Activated CD8-positive, alpha-beta memory T cell treated with anti-CD3 and anti-CD28 coated beads, Interleukin-2, amount 50 U/mL, for 24 hours (primary cell): ENCODE data around the gene FMNL2.

ENCODE experiments used
- DNase-seq: peaks from one replicate; pipeline ENCODE4 v3.0.0-alpha.2; 2020; ENCODE audit errors: extremely low read depth

Gene FMNL2

DNA sequence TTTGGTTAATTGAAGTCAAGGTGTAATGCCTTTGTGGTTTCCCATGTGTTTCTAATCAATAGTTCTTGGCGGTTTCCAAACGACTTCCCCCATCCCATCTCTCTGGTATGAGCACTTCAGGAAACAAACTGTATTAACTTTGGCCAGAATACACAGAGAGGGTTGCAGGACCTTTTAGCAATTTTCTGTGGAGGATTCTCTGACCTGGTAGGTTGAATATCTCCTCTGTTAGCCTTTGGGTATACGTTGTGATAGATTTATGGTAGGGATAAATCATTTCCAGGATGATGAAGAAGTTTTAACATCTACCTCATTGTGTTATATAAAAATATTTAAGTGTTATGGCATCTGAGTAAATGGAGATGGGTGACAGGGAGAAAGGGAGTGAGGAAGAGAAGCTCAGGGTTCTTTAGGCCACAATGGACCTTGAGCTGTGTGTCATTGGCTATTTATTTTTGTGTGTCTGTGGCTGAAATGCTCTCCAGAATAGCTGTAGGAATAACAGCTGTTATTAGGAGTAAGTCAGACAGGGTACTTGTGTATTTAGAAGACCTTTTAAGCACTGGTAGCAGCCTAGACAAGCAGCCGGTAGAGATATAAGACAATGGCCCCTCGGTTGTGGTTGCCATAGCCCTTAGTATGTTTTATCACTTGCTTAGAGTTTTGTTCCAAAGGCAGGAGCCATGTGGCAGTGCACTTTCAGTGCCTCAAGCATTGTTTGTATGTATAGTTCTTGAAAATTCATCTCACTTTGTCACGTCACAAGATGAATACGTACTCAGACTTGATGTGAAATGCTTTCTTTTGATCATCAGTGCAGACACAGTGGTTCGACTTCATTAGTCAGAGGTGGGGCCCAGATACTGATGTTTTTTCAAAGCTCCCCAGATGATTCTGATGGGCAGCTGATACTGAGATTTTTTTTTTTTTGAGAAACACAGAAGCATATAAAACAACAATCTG is 91.1 kb downstream of the FMNL2 start:
- DNase-seq: no peak

DNA sequence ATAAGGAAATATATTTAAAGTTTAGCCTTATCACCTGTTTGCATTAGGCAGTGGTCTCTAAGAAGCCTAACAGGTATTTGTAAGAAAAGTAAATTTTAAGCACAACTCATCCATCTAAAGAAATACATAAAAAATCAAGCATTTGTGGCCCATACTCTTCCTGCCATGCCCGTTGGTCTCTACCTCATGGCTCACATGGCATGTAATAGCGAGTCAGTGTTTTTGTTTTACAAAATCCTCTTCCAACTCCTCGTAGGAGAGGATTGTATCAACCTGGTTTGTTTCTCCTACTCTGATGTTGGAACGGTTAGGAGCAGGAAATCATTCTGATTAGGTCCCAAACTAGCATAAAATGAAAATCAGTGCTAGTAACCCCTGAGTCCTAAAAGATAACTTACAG is 91.8 kb downstream of the FMNL2 start:
- no peak for DNase-seq

DNA sequence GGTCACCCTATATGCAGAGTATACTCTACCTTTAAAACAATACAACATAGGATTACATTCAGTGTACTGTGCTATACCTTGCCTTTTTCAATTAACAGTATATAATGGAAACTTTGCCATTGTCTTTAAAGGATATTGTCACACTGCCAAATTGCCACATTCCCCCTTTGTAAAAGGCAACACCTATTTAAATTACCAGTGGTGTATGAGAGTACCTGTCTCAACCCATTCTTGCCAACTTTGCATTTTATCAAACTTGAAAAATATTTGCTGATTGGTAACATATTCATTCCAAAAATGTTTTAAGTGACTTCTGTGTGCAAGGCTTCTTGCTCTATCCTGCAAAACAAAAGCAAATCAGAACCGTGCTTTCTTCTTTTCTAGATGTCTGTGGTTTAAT is 92.9 kb downstream of the FMNL2 start:
- no peak for DNase-seq

DNA sequence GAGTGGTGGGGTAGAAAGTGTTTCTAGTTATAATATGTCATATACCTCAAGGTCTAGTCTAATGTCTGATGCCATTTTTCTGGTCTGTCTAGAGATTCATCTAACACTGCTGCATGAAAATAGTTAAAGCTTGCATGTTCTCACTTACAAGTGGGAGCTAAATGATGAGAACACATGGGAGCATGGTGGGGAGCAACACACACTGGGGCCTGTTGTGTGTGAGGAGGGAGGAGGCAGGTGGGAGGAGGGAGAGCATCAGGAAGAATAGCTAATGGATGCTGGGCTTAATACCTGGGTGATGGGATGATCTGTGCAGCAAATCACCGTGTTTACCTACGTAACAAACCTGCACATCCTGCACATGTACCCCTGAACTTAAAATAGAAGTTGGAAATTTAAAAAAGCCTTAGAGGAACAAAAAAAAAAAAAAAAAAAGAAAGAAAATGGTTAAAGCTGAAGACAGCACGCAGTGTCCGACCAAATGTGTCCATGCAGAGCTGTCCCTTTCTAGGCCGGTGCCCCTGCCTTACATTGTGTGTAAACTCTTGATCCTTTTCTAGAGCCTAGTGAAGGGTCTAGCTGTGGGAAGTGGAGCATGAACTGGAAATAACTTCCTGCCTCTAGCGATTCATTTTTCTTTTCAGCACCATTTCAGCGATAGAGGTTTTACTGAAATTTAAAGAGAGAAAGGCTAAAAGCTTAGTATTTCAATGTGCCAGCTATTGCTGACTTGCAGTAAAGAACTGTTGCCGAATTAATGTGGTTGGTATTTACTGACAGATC is 94.0 kb downstream of the FMNL2 start:
- no peak for DNase-seq

DNA sequence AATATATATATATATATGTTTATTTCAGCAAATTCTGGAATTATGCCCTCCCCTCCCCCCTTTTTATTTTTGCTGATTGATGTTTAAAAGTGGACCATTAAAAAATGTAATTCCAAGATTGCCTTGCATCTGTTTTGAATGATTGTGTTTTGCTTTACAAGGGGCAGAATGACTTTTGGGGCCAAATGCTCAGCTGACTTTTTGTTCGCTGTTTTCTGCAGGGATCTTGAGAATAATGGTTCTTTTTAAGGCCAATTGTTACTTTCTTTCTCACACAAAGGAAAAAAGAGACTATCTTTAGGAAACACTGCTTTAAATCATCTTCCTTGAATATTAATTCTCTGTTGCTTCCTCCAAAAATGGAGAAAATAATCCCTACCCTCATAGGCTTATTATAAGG is 95.9 kb downstream of the FMNL2 start:
- DNase-seq: no peak

DNA sequence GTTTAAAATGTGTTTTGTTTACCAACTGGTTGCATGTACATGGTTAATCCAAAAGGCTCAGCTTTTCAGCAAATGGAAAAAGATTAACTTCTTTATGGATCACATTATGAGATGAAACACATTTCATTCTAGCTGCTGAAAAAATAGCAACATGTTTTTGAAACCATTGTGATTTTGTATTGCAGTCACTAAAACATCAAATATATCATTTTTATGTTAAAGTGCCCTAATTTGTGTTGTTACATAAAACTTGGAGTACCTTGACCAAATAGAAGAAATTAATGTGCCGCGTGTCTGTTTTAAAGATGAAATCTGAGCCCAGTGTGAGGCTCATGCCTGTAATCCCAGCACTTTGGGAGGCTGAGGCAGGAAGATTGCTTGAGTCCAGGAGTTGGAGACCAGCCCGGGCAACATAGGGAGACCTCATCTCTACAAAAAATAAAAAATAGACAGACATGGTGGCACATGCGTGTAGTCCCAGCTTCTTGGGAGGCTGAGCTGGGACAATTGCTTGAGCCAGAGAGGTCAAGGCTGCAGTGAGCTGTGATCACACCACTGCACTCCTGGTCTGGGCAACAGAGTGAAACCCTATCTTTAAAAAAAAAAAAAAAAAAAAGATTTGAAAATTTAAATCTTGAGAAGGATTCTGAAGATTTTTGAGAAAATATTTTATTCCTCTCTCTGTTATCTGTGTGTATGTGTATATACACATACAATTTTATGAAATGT is 96.6 kb downstream of the FMNL2 start:
- no peak for DNase-seq

DNA sequence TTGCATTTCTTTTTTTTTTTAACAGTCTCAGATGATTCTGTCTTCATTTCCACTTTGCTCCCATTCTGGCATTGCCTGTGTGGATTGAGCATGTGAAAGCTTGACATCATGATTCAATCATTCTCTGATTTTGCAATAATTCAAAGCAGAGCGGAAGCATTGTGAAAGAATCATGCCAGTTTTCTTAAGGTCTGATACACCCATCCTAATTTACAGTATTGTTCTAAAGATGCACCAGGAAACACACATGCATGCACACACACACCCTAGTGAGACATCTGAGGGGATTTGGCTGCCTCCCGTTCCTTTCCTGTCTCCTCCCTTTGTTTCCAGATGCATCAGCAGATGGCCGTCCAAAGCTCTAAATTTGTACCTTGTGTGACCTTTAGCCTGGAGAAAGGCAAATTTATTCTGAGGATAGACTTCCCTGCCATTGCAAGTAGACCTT is 97.3 kb downstream of the FMNL2 start:
- no peak for DNase-seq

DNA sequence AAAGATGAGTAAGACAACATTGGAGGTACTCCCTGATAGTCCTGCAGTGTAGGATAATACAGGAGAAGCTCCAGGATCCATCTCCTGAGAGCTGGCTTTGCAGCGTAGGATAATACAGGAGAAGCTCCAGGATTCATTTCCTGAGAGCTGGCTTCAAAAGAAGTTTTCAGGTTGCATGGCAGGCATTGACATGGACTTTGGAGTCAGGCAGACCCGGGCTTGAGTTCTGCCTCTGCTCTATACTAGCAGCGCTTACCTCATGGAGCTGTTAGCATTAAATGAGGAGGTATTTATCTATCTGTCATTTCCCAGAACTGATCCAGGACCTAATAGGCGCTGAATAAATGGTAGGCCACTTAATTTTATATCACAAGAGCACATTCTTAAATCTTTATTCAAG is 97.8 kb downstream of the FMNL2 start:
- no peak for DNase-seq

DNA sequence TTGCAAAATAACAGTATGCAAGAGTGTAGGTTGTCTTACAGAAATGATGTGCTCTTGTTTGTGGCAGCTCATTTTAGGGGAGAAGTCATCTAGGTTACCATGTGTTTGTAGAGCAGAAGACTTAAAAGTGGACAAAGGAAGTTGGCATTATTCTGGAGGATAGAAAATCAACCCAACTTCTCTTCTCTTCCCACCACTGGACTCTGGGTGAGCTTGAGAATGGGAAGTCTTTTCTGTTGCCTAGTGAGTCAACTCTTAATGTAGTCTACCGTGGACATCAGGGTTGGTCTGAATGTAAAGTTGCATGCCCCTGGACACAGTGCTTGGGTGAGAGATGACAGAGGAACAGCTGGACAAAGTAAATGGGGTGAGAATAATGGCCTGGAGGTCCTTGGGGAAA is 98.3 kb downstream of the FMNL2 start:
- DNase-seq: no peak

DNA sequence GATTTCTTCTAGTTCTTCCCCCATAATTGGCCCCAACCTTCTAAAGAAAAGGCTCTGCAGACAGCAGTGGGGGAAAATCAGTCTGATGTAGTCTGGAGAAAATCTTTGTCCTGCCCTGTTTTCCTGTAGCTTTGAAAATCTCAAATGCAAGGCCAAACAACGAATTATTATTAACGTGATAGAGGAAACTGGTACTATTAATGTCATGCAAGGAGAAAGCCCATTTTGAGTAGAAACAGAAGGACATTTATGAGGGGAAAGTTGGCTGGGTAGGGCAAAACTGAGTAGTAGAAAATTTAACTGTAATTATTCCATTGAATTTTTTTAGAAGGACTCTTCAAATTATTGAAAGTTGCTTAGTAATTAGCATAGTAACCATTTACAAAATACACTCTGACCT is 98.8 kb downstream of the FMNL2 start:
- DNase-seq: no peak

DNA sequence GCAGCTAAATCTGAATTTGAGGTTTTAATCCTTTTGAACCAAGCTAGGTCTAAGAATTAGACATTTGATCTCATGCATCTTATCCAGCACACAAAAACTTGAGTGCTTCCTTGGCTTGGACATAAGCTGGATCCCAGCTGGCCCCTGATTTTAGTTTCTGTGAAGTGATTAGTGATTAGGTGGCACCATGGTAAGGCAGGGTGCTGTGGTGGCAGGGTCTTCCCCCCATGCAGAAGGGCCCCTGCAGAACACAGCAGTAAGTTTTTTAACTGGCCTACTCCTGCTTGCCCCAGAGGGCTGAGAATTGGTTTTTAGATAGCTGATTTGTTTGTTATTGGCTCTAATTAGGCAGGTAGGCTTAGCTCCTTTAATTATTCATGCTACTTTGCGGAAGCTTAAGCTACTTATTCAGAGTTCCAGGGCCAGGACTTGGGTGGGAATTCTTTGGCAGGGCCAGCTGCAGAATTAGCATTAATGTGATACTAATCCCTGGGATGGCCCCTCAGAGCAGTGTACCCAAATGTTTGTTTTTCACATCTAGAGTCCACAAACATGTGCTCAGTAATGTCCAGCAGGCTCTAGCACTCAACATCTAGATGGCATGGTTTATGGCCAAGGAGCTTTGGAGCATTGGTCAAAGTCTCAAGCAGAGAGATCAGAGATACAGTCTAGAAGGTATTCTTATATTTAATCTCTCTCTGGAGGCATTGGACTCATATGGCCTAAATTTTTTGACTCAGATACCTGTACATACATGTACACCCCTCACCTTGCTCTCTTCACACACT is 99.6 kb downstream of the FMNL2 start:
- DNase-seq: no peak

DNA sequence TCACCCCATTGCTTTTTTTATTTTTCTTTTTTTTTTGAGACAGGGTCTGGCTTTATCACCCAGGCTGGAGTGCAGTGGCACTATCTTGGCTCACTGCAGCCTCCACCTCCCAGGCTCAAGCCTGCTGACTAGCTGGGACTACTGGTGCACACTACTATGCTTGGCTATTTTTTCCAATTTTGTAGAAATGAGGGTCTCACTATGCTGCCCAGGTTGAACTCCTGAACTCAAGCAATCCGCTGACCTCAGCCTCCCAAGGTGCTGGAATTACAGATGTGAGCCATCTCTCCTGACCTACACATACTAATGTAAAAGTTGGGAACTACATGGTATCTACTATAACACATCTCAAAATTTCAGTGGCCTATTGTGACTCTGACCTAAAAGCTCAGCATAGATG is 101.2 kb downstream of the FMNL2 start:
- DNase-seq: no peak

DNA sequence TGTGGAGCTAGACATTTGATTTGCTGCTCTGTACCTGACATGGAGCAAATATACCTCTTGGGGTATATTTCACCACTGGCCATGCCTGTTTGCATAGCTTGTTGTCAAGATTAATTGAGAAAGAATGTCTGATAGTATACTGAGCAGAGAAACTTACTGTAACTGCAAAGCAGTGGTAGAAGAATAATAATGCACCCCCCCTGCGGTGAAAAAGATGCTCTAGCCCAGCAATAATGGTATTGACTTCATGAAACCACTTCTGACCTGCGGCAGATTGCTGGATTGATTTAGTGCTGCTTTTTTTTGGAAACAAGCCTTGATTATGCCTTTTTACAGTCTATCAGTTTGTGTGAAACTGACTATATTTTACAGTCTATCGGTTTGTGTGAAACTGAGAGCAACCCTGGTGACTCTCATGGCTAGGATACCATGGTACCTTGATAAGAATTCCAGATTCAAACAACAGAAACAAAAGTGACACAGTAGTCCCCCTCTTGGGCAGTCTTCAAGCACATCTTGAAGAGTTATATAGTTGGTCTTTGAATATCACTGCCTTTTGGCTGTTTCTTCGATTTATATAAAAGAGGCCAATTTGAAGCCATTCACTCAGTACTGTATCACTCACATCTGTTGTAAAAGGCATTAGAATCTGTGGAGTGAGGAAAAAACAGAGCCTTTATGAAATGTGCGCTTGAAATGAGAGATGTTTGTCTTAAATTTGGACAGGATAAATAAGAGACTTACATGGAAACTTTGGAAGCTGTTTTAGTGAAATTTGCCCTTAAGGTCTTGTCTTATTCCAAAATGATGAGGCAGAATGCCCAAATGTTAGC is 102.5 kb downstream of the FMNL2 start:
- no peak for DNase-seq

DNA sequence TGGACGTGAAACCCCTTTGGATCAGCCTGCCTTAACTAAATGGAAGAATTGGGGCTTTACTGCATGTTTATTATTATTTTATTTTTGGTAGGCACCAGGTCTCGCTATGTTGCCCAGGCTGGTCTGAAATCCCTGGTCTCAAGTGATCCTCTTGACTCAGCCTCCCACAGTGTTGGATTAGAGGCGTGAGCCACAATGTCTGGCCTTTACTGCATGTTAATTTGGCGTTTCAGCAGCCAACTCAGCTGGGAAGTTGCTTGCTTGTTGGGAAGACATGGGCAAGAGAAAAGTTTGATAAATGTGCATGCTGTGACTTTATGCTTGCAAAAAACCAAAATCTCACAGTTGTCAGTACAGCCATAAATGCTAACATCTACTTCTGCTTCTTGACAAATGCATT is 105.1 kb downstream of the FMNL2 start:
- DNase-seq: no peak

DNA sequence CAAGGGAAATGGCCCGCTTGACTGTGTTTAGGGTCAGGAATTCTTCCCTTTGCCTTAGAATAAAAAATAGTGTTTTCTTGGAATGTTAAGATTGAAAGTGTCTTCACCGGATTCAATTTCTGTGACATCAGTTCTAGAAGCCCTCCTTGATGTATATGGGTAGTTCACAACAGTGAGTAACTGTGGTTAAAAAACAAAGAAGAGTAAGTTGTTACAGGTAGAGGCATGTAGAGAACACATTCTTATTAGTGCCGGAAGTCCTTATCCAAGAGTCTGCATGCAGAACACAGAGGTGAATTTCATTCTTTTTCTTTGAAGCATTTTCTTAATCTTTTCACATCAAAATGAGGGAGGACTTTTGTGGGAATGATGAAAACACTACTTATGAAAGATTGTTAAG is 105.5 kb downstream of the FMNL2 start:
- DNase-seq: no peak

DNA sequence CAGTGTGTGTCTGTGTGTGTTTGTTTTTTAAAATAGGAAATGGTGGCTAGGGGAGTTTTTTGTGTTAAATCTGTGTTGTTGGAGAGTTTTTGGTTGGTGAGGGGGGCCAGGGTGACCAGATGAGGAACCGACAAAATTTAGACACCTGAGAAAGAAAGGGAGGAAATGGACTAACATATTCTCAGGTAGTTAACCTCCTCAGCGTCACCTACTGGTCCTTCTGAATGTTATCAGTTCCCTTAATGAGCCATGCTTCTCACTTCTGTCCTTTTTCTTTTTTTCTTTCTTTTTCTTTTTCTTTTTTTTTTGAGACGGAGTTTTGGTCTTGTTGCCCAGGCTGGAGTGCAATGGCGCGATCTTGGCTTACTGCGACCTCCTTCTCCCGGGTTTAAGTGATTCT is 107.0 kb downstream of the FMNL2 start:
- DNase-seq: no peak

DNA sequence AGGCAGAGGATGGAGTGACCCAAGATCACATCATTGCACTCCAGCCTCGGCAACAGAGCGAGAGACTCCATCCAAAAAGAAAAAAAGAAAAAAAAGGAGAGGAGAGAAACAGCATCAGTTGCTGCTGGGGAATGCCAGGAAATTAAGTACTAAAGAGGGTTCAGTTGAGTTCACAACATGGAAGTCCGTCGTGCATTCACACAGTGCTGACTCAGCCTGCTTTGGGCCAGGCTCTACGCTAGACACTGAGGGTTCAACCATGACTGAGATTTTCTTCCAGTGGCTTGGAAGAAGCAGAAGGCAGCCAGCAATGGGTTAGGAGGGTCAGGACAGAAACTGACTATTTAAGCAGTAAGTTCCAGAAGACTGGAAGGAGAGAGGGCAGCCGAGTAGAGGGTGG is 108.8 kb downstream of the FMNL2 start:
- DNase-seq: no peak

DNA sequence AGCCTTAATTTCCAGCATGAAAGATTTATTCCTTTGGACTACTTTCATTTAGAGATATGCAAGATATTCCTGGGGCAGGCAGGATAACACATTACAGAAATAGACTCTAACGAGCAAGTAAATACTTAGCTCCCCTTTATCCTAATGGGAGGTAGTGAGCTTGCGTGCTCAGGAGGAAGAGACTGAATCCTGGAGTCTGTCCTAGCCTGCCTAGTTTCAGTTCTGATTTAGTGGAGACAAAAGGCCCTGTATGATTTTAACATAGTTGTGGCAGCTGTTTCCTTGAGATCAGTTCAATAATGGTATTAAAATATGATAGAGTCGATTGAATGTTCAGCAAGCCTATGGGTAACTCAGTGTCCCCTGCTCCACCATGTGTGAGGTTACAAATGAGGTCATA is 109.5 kb downstream of the FMNL2 start:
- DNase-seq: no peak

DNA sequence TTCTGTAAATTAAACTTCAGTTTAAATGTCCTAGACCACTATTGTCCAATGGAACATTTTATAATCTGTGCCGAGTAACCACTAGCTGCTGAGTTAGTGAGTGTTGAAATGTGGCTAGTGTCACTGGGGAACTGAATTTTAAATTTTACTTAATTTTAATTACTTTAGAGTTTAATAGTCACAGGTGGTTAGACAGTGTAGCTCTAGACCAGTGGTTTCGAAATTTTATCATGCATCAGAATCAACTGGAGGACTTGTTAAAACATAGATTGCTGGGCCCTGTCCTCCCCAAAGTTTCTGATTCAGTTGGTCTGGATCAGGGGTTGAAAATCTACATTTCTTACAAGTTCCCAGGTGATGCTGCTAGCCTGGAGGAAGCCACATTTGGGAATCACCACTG is 110.4 kb downstream of the FMNL2 start:
- DNase-seq: no peak

DNA sequence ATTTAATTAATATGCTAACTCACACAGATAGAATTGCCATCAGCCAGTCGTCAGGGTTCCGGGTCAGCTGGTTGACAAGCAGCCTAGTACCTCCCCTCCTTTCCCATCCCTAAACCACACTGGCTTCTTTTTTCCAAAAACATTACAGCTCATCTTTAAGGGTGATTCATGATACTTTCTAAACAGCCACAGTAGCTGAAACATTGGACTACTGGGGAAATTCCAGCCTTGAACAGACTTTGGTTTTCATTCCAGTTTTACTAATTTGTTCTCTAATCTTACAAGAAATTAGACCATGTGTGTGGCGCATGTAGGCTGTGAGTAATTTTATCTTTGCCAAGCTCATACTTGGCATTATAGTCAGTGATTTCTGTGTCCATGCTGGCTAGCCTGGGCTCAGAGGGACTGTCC is 110.8 kb downstream of the FMNL2 start:
- DNase-seq: no peak

DNA sequence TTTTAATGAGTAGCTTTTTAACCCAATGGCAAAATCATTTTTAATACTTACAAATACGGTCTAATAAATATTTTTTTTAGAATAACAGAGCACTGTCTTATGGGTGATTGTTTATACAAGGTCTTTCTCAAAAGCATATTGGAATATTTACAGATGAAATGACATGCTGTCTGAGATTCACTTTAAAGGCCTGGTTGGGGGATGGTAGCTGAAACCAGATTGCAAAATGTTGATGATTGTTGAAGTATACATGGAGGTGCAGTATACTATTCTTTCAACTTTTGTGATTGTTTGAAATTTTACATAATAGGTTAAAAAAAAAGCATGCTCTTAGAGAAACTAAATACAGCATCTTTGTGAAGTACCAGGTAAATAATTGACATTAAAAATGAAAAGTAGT is 111.2 kb downstream of the FMNL2 start:
- no peak for DNase-seq
